T-cell (primary cell): ENCODE results near the gene DCAF12. TPM values are rescaled to one million over a fixed set of nuclear protein-coding genes. Genes with fewer than 3 reads are reported as not detected.
A peak's percentile ranks its signal among the peaks of the same experiment; 100 is the strongest.

ENCODE experiments used
- ATAC-seq, 4 experiments: fragments of 200-7000 bp in 3 of 4; fragments of 150-1000 bp in 1 of 4; cut with Tn5 transposase; replicated peaks in 1 of 4; 1 replicate in 3 of 4; 2 replicates in 1 of 4; pipeline ENCODE4 v1.10.0; 2021; ENCODE audit warnings: moderate library complexity in 3 of 4, mild to moderate bottlenecking in 2 of 4, moderate number of reproducible peaks in 1 of 4
- CTCF ChIA-PET, 2 donors: fragments of 300-600 bp; sonication (Branson Sonifier 250); formaldehyde crosslinking; loops; one replicate each; lab custom pipeline; 2022; ENCODE audit warnings: antibody characterized with exemption in 2 of 2; lab: Charles Lee
- POLR2A ChIA-PET, 2 donors: fragments of 300-600 bp; sonication (Branson Sonifier 250); formaldehyde crosslinking; loops; one replicate each; lab custom pipeline; 2022; ENCODE audit warnings: antibody characterized with exemption in 2 of 2; lab: Charles Lee
- DNase-seq, 35 experiments: peaks; one replicate each; pipeline versions ENCODE4 v3.0.0 to v3.0.0-alpha.2; 2013 to 2023
- H3K27ac ChIP-seq: one replicate; pipeline ENCODE4 v1.5.1; 2013; ENCODE audit warnings: low read length
- H3K27me3 ChIP-seq, 2 experiments: replicated peaks in 1 of 2; 1 replicate in 1 of 2; 2 replicates in 1 of 2; pipeline versions ENCODE4 v1.6.1 to v1.7.0; 2013; ENCODE audit warnings: low read length in 1 of 2, mixed read lengths in 1 of 2; ENCODE audit not compliant: control insufficient read depth in 2 of 2, insufficient read depth in 2 of 2; ENCODE audit errors: extremely low read depth in 1 of 2
- H3K36me3 ChIP-seq, 2 donors: 1 replicate in 1 of 2; 2 replicates in 1 of 2; pipeline versions ENCODE4 v1.6.1 to v1.7.0; 2013; ENCODE audit warnings: low read length in 1 of 2; ENCODE audit not compliant: control insufficient read depth in 2 of 2, insufficient read depth in 1 of 2; ENCODE audit errors: extremely low read depth in 1 of 2
- H3K4me1 ChIP-seq, 2 experiments: 1 replicate in 1 of 2; 2 replicates in 1 of 2; pipeline versions ENCODE4 v1.6.1 to v1.7.0; 2013; ENCODE audit warnings: low read length in 2 of 2, mixed read lengths in 1 of 2; ENCODE audit not compliant: insufficient read depth in 2 of 2, control insufficient read depth in 1 of 2; ENCODE audit errors: extremely low read depth in 1 of 2
- H3K4me3 ChIP-seq, 2 donors: 1 replicate in 1 of 2; 2 replicates in 1 of 2; pipeline versions ENCODE4 v1.5.1 to v1.7.0; 2013; ENCODE audit warnings: mild to moderate bottlenecking in 2 of 2, low read length in 1 of 2, moderate library complexity in 1 of 2; ENCODE audit not compliant: control insufficient read depth in 1 of 2; ENCODE audit errors: extremely low read depth in 1 of 2
- H3K9me3 ChIP-seq: 2 replicates; pipeline ENCODE4 v1.7.0; 2013
- H3K27ac Mint-ChIP-seq, 2 donors: one replicate each; pipeline ENCODE4 v1.8.0; 2020 to 2021; ENCODE audit warnings: mild to moderate bottlenecking in 2 of 2, mixed read lengths in 2 of 2
- H3K27me3 Mint-ChIP-seq, 2 donors: one replicate each; pipeline ENCODE4 v1.8.0; 2021 to 2022; ENCODE audit warnings: mixed read lengths in 2 of 2
- H3K36me3 Mint-ChIP-seq: one replicate; pipeline ENCODE4 v1.8.0; 2021; ENCODE audit warnings: mixed read lengths
- H3K4me1 Mint-ChIP-seq, 3 donors: one replicate each; pipeline ENCODE4 v1.8.0; 2020 to 2022; ENCODE audit warnings: mixed read lengths in 3 of 3, mild to moderate bottlenecking in 1 of 3
- H3K4me3 Mint-ChIP-seq, 3 donors: one replicate each; pipeline ENCODE4 v1.8.0; 2020 to 2022; ENCODE audit warnings: mild to moderate bottlenecking in 3 of 3, mixed read lengths in 3 of 3, moderate library complexity in 3 of 3
- H3K9me3 Mint-ChIP-seq, 3 donors: one replicate each; pipeline ENCODE4 v1.8.0; 2020 to 2022; ENCODE audit warnings: mixed read lengths in 3 of 3
- WGBS: methylation state at CpG from one replicate; pipeline ENCODE4 v1.1.5; 2013; ENCODE audit warnings: missing lambda C conversion rate; ENCODE audit not compliant: insufficient coverage; 5-methylcytosine and 5-hydroxymethylcytosine counted together
- total RNA-seq, 35 experiments: library from RNA in 6 of 35; stranded (reverse) in 6 of 35; fragments of 120-200 nt in 1 of 35; gene quantifications; one replicate each; pipeline versions ENCODE4 v1.2.1 to v1.2.4 and lab custom pipeline; 2013 to 2026

Gene DCAF12
- total RNA-seq (10 to 100 TPM; 15.5 to 29.1 (median 23.3) TPM), total RNA-seq (lab: John Stamatoyannopoulos, UW) (16.7 to 90.9 (median 39.0) reads per million in 29 experiments)
- total RNA-seq (2013), result 24.7 TPM

- Mint-ChIP-seq H3K4me3 (peak within 1 kb of the TSS; percentile 97 to 98 (median 98)), H3K27me3 (no peaks in the 10 kb centered on the region), H3K9me3 (no peaks in the 10 kb centered on the region), H3K27ac (peak within 1 kb of the TSS; percentile 94 to 97), H3K4me1 (peaks cover 42 to 56% (median 51%) of the 10 kb centered on the region in 3 donors), H3K36me3 (peaks cover 22% of the 10 kb centered on the region)
- Histone ChIP-seq H3K27me3 (no peaks in the 10 kb centered on the region), H3K4me1 (peaks cover 26 to 32% of the 10 kb centered on the region in 2 experiments), H3K4me3 (peak within 1 kb of the TSS; percentile 85 to 88), H3K9me3 (no peaks in the 10 kb centered on the region), H3K27ac (peak within 1 kb of the TSS; percentile 89), H3K36me3 (peaks cover 0 to 25% of the 10 kb centered on the region in 2 donors)
- peak; percentile 78 to 96 (median 87) for DNase-seq
- ChIA-PET CTCF (interaction anchor here in 1 of 2 donors (0.6 to 1.5 kb wide), 3 partner anchors 16 to 45 kb away, joined by 3 to 4 read pairs (median 3); no protein-coding TSS in a partner anchor), POLR2A (interaction anchor here (0.6 to 1.5 kb wide), 2 partner anchors 52 to 884 kb away, joined by 3 read pairs; partner anchors contain the start of gene UBAP1 (in 1 of the 2))
- 0% methylated on average over 40 of the region's 67 CpGs for WGBS
- ATAC-seq, result peak; percentile 95 to 97 (median 95)
Measured at GRCh38 chr9:34126207-34127034, at the start of gene DCAF12. DCAF12 (minus strand) TSS chr9:34126698; CDS start chr9:34126431, 267 bp downstream.

GRCh38 chr9:34176089-34176488 lies 49.6 kb upstream of the DCAF12 start:
- Mint-ChIP-seq H3K27ac (no peak overlapping the region), H3K4me1 (peaks cover 27 to 32% (median 29%) of the 10 kb centered on the region in 3 donors), H3K27me3 (no peaks in the 10 kb centered on the region), H3K9me3 (no peaks in the 10 kb centered on the region), H3K4me3 (no peak overlapping the region), H3K36me3 (no peaks in the 10 kb centered on the region)
- DNase-seq (no peak), ATAC-seq (no peak)
- Histone ChIP-seq H3K9me3 (no peaks in the 10 kb centered on the region), H3K4me1 (peaks cover 2 to 35% of the 10 kb centered on the region in 2 experiments), H3K27ac (no peak overlapping the region), H3K36me3 (no peaks in the 10 kb centered on the region), H3K27me3 (no peaks in the 10 kb centered on the region), H3K4me3 (no peak overlapping the region)
- POLR2A ChIA-PET, result no interaction called here
- CTCF ChIA-PET, result no interaction called here
- WGBS, result no CpG with 5 or more reads among the region's 3 CpGs

- peaks cover 8 to 12% (median 10%) of the 10 kb centered on the region in 3 donors for H3K4me1 Mint-ChIP-seq
- ChIA-PET POLR2A (interaction anchor here (0.7 kb wide), 2 partner anchors 24 to 122 kb away, joined by 8 to 13 read pairs; no protein-coding TSS in a partner anchor), CTCF (interaction anchor here in 1 of 2 donors (1.1 to 1.3 kb wide), 2 partner anchors 46 to 49 kb away, joined by 3 to 4 read pairs; no protein-coding TSS in a partner anchor)
- 25% methylated on average over 4 of the region's 15 CpGs for WGBS
- DNase-seq (peak in 33 of 35 experiments; percentile 18 to 75 (median 40)), ATAC-seq (peak; percentile 63 to 100 (median 93))
- Histone ChIP-seq H3K4me1 (peaks cover 0 to 16% of the 10 kb centered on the region in 2 experiments), H3K27ac (no peak overlapping the region), H3K4me3 (no peak overlapping the region), H3K36me3 (no peaks in the 10 kb centered on the region), H3K9me3 (no peaks in the 10 kb centered on the region), H3K27me3 (no peaks in the 10 kb centered on the region)
- no peaks in the 10 kb centered on the region for H3K9me3 Mint-ChIP-seq
- peak overlapping the region; percentile 34 to 84 for H3K27ac Mint-ChIP-seq
- no peaks in the 10 kb centered on the region for H3K27me3 Mint-ChIP-seq
- H3K36me3 Mint-ChIP-seq, result no peaks in the 10 kb centered on the region
- H3K4me3 Mint-ChIP-seq, result peak overlapping the region; percentile 46 to 57 (median 51)
Measured at GRCh38 chr9:34171753-34172535, 45.4 kb upstream of the DCAF12 start.

- Histone ChIP-seq H3K9me3 (no peaks in the 10 kb centered on the region), H3K36me3 (no peaks in the 10 kb centered on the region), H3K4me3 (no peak overlapping the region), H3K4me1 (peaks cover 0 to 16% of the 10 kb centered on the region in 2 experiments), H3K27me3 (no peaks in the 10 kb centered on the region), H3K27ac (no peak overlapping the region)
- ChIA-PET CTCF (interaction anchor here (0.5 to 0.8 kb wide), 6 partner anchors 8 to 500 kb away, joined by 3 to 5 read pairs (median 3); partner anchors contain the start of genes DCAF12 (in 1 of the 2) and UBAP1 (in 1 of the 2)), POLR2A (interaction anchor here (0.6 kb wide), 2 partner anchors 121 to 1675 kb away, joined by 3 read pairs; no protein-coding TSS in a partner anchor)
- Mint-ChIP-seq H3K4me3 (no peak overlapping the region), H3K27me3 (no peaks in the 10 kb centered on the region), H3K9me3 (no peaks in the 10 kb centered on the region), H3K36me3 (no peaks in the 10 kb centered on the region), H3K4me1 (peaks cover 8 to 12% (median 10%) of the 10 kb centered on the region in 3 donors), H3K27ac (peak overlapping the region in 1 of 2 donors; percentile 1)
- ATAC-seq, result no peak
- no CpG with 5 or more reads among the region's 1 CpG for WGBS
- DNase-seq, result no peak
Measured at GRCh38 chr9:34170237-34170991, 43.9 kb upstream of the DCAF12 start.

GRCh38 chr9:34169125-34169524 lies 42.6 kb upstream of the DCAF12 start:
- POLR2A ChIA-PET, result no interaction called here
- Histone ChIP-seq H3K4me3 (no peak overlapping the region), H3K36me3 (no peaks in the 10 kb centered on the region), H3K4me1 (peaks cover 0 to 16% of the 10 kb centered on the region in 2 experiments), H3K27ac (no peak overlapping the region), H3K9me3 (no peaks in the 10 kb centered on the region), H3K27me3 (no peaks in the 10 kb centered on the region)
- peaks cover 8 to 12% (median 10%) of the 10 kb centered on the region in 3 donors for H3K4me1 Mint-ChIP-seq
- CTCF ChIA-PET, result no interaction called here
- H3K36me3 Mint-ChIP-seq, result no peaks in the 10 kb centered on the region
- H3K9me3 Mint-ChIP-seq, result no peaks in the 10 kb centered on the region
- H3K4me3 Mint-ChIP-seq, result no peak overlapping the region
- 85% methylated on average over 4 of the region's 6 CpGs for WGBS
- no peak for DNase-seq
- peak overlapping the region in 1 of 2 donors; percentile 28 for H3K27ac Mint-ChIP-seq
- ATAC-seq, result no peak
- no peaks in the 10 kb centered on the region for H3K27me3 Mint-ChIP-seq
